ENCODE data around the gene JUNB. TPM values are rescaled to one million over a fixed set of nuclear protein-coding genes. Genes with fewer than 3 reads are reported as not detected.

JUNB gene
- total RNA-seq, 4 donors from 2014 or later: 386 to 857 (median 664) TPM

GRCh38 chr19:12785431-12786031, 5.8 kb upstream of the JUNB start:
- TF ChIP-seq EP300 (IDR thresholded peaks at IDR 0.05; ENCODE audit: low read depth) (no peak), POLR2A (IDR thresholded peaks at IDR 0.05) (no peak), POLR2AphosphoS5 (IDR thresholded peaks at IDR 0.05) (peak in 1 of 3 donors; percentile 12), CTCF (IDR thresholded peaks at IDR 0.05) (no peak)
- in situ Hi-C loops (cut with MboI; ENCODE audit: low pct_ligation_motif_present in 1 of 4, low pct_unique_long_range_greater_than_20kb in 1 of 4, low sequenced_read_pairs in 3 of 4) (no loop called here), intact Hi-C loops (cut with DNase I; ENCODE audit: low total_unique reads) (loop anchor here (10.0 kb wide), 1 partner anchor 369 kb away; the partner anchor contains the start of genes IER2 and STX10)
- peak; percentile 41 for DNase-seq
- no peaks in the 10 kb centered on the region for H3K9me3 ChIP-seq
- peak overlapping the region; percentile 97 to 99 (median 98) for H3K27ac ChIP-seq
- no peaks in the 10 kb centered on the region for H3K36me3 ChIP-seq
- H3K4me3 ChIP-seq: no peak overlapping the region
- peaks cover 46 to 79% (median 74%) of the 10 kb centered on the region in 4 donors for H3K4me1 ChIP-seq
- no peaks in the 10 kb centered on the region for H3K27me3 ChIP-seq
- WGBS, 2 donors (ENCODE audit: low coverage in 1 of 2): 54% methylated on average over 4 of the region's 4 CpGs; no CpG with 5 or more reads in 1 of the 2 donors

GRCh38 chr19:12786141-12786870, 5.0 kb upstream of the JUNB start:
- no peaks in the 10 kb centered on the region for H3K27me3 ChIP-seq
- 39% methylated on average over 15 of the region's 18 CpGs; no CpG with 5 or more reads in 1 of the 2 donors for WGBS, 2 donors (ENCODE audit: low coverage in 1 of 2)
- DNase-seq: peak; percentile 86
- in situ Hi-C loops (cut with MboI; ENCODE audit: low pct_ligation_motif_present in 1 of 4, low pct_unique_long_range_greater_than_20kb in 1 of 4, low sequenced_read_pairs in 3 of 4): no loop called here
- intact Hi-C loops (cut with DNase I; ENCODE audit: low total_unique reads): loop anchor here (10.0 kb wide), 1 partner anchor 368 kb away; the partner anchor contains the start of genes IER2 and STX10
- H3K27ac ChIP-seq: peak overlapping the region; percentile 97 to 99 (median 98)
- peaks cover 46 to 83% (median 80%) of the 10 kb centered on the region in 4 donors for H3K4me1 ChIP-seq
- H3K36me3 ChIP-seq: no peaks in the 10 kb centered on the region
- no peaks in the 10 kb centered on the region for H3K9me3 ChIP-seq
- TF ChIP-seq POLR2A (IDR thresholded peaks at IDR 0.05) (peak; percentile 46), EP300 (IDR thresholded peaks at IDR 0.05; ENCODE audit: low read depth) (peak; percentile 4), CTCF (IDR thresholded peaks at IDR 0.05) (no peak), POLR2AphosphoS5 (IDR thresholded peaks at IDR 0.05) (peak; percentile 8 to 48 (median 13))
- no peak overlapping the region for H3K4me3 ChIP-seq

GRCh38 chr19:12786952-12787351, 4.3 kb upstream of the JUNB start:
- DNase-seq: no peak
- no peak overlapping the region for H3K4me3 ChIP-seq
- H3K27ac ChIP-seq: peak overlapping the region; percentile 97 to 99 (median 98)
- in situ Hi-C loops (cut with MboI; ENCODE audit: low pct_ligation_motif_present in 1 of 4, low pct_unique_long_range_greater_than_20kb in 1 of 4, low sequenced_read_pairs in 3 of 4) (no loop called here), intact Hi-C loops (cut with DNase I; ENCODE audit: low total_unique reads) (loop anchor here (10.0 kb wide), 1 partner anchor 368 kb away; the partner anchor contains the start of genes IER2 and STX10)
- 87% methylated on average over 3 of the region's 3 CpGs; no CpG with 5 or more reads in 1 of the 2 donors for whole genome bisulfite sequencing, 2 donors (ENCODE audit: low coverage in 1 of 2)
- no peaks in the 10 kb centered on the region for H3K27me3 ChIP-seq
- TF ChIP-seq POLR2A (IDR thresholded peaks at IDR 0.05): no peak
- no peak for TF ChIP-seq POLR2AphosphoS5 (IDR thresholded peaks at IDR 0.05)
- TF ChIP-seq EP300 (IDR thresholded peaks at IDR 0.05; ENCODE audit: low read depth): no peak
- TF ChIP-seq CTCF (IDR thresholded peaks at IDR 0.05): no peak
- peaks cover 46 to 81% (median 78%) of the 10 kb centered on the region in 4 donors for H3K4me1 ChIP-seq
- no peaks in the 10 kb centered on the region for H3K9me3 ChIP-seq
- no peaks in the 10 kb centered on the region for H3K36me3 ChIP-seq

- WGBS, 2 donors (ENCODE audit: low coverage in 1 of 2): 63 to 67% methylated on average over 7 to 10 of the region's 10 CpGs
Observed at GRCh38 chr19:12787458-12787857, 3.8 kb upstream of the JUNB start.

More at GRCh38 chr19:12787458-12787857, 3.8 kb upstream of the JUNB start:
- H3K27me3 ChIP-seq: no peaks in the 10 kb centered on the region
- TF ChIP-seq POLR2AphosphoS5 (IDR thresholded peaks at IDR 0.05): no peak
- no peak for TF ChIP-seq CTCF (IDR thresholded peaks at IDR 0.05)
- no peak for TF ChIP-seq EP300 (IDR thresholded peaks at IDR 0.05; ENCODE audit: low read depth)
- TF ChIP-seq POLR2A (IDR thresholded peaks at IDR 0.05): no peak
- DNase-seq: no peak
- H3K27ac ChIP-seq: peak overlapping the region; percentile 97 to 99 (median 98)
- H3K4me3 ChIP-seq: no peak overlapping the region
- in situ Hi-C loops (cut with MboI; ENCODE audit: low pct_ligation_motif_present in 1 of 4, low pct_unique_long_range_greater_than_20kb in 1 of 4, low sequenced_read_pairs in 3 of 4): no loop called here
- H3K9me3 ChIP-seq: no peaks in the 10 kb centered on the region
- H3K36me3 ChIP-seq: no peaks in the 10 kb centered on the region
- H3K4me1 ChIP-seq: peaks cover 46 to 77% (median 76%) of the 10 kb centered on the region in 4 donors
- intact Hi-C loops (cut with DNase I; ENCODE audit: low total_unique reads): loop anchor here (10.0 kb wide), 1 partner anchor 367 kb away; the partner anchor contains the start of genes IER2 and STX10

Measured in transverse colon (tissue), 4 donors.